HG02763 (cell line): ENCODE results near the gene HOXB5.

Experiments used
- ATAC-seq: cut with Tn5 transposase; IDR thresholded peaks from one replicate; pipeline ENCODE4 v1.9.1; 2021; ENCODE audit warnings: mild to moderate bottlenecking, moderate library complexity; ENCODE audit not compliant: unreplicated experiment

Gene HOXB5

GRCh38 chr17:48593126-48593829 is at the start of gene HOXB5:
Gene HOXB5 (minus strand): TSS chr17:48593779. CDS start chr17:48593682, 97 bp downstream.
- no peak for ATAC-seq

DNA sequence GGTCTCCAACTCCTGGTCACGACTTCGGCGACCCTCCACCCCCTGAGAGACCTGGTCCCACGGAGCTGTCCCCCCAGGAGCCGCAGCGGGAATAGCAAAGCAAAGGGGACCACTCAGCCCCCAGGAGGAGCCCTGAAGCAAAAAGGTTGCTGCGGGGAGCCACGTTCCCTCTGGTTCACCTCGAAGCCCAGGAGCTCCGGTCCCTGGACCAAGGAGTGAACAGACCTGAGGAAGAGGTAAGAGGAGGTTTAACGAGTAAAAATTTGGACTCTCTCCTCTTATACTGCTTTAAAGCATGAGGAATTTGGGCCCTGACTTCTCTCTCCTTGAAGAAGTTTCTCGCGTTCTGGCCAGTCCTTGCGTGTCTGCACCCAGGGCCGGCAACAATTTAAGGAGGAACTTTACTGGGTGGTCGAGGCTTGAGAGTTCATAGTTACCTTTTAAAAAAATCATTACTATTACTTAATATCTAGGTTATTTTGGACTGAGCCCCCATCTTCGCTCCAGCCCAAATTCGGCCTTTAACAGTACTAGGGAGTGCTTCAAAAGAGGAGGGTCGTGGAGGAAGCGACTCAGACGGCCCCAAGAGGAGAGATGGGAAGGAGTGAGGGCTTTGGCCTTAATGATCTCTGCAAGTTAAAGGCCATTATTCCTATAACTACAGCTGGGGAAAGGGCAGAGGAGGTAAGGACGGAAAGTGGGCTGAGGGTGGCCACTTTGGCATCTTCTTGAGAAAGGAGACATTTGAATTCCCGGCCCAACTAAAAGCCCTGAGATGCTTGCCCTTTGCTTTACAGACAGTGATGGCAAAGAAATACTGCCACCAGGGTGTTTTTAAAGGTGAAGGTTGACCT is 49.5 kb upstream of the HOXB5 start:
- no peak for ATAC-seq

DNA sequence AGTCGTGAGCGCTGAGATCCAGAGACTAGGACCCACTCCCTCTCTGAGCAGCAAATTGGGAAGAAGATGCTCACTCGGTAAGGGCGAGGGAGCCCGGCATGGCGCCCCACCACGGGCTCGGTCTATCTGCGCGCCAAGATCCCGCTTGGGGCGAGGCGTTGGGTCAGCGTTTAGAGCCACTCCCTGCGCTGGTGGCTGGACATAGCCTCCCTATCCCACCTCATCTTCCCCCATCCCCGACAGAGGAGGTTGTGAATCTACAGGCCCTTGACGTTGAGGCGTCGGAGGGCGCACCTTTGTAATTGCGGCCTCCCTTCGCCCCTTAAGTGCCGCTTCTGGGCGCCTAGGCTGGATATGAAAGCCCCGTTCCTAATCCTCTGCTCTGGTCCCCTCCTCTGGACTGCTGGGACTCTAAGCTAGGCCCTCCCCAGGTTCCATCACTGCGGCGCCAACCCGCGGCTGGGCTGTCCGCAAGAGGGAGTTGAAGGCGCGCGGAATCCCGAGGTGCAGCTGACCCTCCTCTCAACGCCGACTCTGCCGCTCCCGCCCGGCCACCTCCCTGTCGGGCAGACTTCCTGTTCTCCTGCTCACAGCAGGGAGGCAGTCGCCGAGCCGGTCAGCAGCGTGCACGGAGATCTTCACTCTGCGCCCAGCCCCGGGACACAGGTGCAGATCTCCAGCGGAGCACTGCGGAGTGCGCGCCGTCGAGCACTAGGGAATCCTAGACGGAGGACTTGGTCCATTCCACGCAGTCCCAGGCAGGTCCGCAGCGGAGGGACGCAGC is 48.7 kb upstream of the HOXB5 start:
- ATAC-seq, result no peak

DNA sequence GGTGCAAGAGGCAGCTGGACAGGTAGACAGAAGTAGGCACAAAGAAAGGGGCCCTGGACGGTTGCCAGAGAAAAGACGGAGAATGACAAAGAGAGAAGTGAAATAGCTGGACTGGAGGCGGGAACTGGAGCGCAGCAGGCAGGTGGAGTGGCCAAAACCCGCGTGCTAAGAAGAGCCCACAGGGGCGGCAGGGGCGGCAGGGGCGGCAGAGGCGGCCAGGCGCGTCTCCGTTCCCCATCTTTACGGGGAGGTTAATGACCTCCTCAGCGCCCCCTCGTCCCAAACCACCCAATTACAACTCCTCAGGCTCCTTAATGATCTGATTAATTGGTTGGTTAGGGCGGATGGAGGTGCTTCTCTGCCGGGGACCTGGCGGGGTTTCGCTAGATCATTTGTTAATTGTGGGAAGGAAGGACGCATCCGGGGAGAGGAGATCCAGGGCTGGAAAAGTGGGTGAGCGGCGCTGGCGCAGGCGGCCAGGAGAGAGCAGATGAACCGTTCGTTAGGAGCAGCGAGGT is 48.0 kb upstream of the HOXB5 start:
- ATAC-seq, result no peak

GRCh38 chr17:48640858-48641180 is 47.2 kb upstream of the HOXB5 start:
- ATAC-seq, result no peak

DNA sequence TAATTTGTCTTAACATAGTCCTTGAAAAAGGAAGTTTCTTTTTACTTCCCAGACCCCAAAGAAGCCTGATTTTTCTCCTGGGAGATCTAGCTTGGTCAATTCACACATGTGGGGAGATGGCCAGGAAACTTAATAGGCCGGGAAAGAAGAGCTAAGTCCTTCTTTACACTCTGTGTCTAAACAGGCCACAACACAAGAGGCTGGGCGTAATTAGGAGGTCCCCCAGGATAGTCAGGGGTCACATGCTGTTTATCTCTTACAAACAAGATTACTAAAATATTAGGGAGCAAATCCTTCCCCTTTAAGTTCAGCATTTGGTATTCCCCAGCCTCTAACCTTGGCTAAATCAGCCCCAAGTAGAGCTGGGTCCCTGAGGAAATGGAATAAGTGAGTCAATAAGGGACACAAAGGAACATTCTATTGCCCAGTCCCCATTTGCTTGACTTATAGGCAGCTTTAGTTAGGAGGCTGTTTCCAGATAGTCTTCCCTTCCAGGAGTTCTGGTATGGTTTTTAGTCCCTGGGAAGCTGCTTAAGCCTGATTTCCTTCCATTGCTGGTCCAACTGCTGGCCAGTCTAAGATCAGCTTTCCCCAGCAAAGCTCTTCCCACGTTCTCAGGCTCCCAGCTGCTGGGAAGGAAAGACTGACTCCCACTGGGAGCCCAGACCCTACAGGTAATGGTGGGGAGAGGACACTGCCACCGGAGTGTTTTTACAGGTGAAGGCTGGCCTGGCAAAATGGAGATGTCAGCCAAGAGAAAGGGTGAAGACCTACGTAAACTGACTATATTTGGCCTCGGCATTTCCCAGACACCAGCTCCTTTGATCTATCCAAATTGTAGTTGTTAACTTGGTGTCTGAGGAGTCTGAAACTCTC is 46.6 kb upstream of the HOXB5 start:
- ATAC-seq, result no peak

GRCh38 chr17:48639136-48639535 is 45.6 kb upstream of the HOXB5 start:
- ATAC-seq, result no peak

DNA sequence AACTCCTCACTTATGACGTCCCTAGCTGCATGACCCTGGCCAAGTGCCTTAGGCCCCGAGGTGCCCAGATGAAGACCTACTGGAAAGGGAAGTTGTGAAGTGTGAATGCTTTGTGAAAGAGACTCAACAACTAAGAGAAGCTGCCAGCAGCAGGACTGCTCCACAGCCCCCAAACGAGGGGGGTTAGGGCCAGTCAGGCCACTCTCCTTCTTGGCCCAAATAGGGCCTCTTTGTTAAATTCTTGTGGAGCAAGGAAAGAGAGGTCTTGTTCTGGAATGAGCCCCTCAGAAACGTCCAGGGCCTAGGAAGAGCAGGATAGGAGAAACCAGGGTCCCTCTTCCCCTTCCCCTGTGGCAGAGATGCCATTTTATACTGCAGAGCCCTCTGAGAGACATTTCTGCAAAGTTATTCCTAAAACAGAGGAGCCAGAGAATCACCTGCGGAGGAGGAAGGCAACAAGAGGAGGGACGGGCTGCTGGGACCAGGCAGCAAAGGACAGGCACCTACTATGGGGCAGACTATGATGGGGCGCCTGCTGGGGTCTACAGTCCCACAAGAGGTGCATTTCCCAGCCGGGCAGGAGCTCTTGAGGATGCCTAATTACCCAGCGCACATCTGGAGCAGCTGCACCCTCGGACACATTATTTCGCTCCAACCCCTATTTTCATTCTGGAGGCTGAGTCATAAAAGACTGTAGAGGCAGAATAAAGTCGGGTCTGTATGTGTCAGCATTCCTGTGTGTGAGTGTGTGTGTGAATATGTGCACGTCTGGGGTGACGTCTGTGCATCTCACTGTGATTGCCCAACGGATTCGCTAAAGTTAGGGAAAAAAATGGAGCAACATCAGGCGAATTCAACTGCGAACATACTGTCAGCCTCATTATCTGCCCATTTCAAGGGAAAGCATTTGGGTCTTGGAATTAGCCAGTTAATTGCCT is 44.0 kb upstream of the HOXB5 start:
- no peak for ATAC-seq

DNA sequence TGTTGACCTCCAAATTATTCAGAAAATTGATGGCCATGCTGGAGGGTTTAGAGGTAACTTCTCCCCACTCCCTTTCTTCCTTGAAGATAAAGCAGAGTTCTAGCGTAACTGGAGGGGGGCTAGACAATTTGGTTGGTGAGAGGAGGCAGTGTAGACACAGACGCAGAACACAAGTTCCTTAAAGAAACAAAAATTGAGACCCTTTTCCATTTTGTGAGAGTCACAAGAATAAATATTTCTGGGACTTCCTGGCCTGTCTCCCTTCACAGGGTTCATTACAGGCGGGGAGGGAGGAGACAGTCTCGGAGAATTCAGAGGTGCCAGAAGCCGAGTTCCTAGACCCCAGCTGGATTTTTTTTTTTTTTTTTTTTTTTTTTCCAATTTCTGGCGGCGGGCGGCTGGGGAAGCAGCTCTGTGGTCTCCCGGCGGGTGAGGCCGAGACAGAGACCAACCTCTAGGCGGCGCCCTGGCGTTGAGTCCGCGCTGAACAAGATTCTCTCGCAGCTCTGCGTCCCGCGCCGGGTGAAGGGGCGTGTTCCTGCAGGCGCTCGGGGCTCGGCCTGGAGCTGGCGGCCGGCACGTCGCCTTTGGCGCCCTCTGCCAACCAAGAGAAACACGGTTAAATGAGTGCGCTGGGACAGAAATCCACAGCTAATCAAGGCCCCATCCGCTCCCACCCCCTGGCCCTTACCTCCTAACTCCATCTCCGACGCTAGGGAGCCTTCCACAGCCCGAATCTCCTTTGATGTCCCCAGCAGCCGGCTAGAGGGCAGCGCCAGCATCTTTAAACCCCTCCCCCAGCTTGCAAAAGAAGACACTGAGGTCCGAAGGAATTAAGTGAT is 42.8 kb upstream of the HOXB5 start:
- no peak for ATAC-seq

DNA sequence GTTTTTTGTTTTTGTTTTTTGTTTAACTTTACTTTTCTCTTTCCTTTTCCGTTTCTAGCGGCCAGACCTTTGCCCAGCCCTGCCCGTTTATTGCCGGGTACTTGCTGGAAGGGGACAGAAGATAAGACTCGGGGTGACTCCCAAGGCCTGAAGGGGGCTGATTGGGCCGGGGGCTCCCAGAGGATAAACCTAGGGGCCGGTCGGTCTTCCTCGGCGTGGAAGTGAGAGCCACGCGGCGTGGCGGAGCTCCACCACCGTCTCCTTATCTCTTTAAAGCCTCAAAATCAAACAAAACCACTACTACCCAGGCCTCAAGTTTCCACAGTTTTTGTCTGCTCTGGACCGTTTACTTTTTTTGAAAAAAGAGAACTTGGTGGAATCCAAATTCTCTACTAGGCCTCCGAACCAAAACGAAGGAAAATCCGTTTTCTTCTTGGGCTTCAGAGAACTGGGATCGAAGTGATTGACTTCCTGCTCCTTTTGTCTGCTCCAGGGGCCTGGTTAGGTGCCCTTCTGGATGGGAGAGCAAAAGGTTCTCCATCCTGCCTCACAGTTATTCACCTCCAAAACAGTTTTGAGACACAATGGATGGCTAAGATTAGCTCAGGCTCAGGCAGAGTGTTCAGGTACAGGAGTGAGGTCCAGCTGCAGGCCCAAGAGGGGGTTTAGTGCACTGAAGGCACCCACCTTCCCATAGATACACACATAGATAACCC is 41.1 kb upstream of the HOXB5 start:
- ATAC-seq, result no peak

GRCh38 chr17:48633266-48633677 is 39.7 kb upstream of the HOXB5 start:
- ATAC-seq, result no peak

- no peak for ATAC-seq
Measured at GRCh38 chr17:48632579-48633265, 39.1 kb upstream of the HOXB5 start.

DNA sequence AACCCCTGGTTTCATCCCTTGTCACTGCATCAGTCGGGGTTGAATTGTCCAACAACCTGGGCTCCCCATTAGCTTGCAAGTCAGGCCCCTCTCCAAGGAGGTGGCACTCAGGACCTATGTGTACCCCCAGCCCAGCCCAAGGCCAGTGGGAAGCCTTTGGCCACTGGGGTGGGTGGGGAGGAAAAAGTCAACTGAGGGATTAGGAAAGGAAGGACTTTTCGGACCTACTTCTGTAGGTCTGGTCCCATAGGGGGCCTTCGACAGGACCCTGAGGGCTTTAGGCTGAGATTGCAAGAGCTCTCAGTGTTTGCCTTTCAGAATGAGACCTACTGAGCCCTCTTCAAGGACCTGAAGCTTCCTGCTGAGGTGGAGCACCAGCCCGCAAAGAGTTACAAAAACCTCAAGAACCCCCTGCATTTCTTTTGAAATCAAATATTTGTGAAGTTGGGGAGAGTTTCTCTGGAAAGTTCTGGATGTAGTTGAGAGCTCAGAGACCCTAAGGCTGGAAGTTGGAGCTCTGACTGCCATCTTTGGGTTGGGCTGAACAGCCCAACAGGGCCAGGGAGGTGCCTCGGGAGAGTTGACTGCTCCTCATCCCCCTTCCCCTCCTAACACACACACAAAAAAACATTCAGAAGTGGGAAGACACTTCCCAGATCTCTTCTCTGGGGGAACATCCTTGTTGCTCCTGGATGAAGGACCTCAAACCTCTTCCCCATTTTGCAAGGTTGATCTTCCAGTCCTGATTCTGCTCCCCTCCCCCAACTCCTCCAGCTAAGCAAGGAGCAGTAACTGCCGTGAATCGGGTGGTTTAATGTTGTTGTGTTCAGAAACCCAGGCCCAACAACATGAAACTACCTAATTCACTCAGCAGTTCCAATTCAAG is 38.4 kb upstream of the HOXB5 start:
- no peak for ATAC-seq

DNA sequence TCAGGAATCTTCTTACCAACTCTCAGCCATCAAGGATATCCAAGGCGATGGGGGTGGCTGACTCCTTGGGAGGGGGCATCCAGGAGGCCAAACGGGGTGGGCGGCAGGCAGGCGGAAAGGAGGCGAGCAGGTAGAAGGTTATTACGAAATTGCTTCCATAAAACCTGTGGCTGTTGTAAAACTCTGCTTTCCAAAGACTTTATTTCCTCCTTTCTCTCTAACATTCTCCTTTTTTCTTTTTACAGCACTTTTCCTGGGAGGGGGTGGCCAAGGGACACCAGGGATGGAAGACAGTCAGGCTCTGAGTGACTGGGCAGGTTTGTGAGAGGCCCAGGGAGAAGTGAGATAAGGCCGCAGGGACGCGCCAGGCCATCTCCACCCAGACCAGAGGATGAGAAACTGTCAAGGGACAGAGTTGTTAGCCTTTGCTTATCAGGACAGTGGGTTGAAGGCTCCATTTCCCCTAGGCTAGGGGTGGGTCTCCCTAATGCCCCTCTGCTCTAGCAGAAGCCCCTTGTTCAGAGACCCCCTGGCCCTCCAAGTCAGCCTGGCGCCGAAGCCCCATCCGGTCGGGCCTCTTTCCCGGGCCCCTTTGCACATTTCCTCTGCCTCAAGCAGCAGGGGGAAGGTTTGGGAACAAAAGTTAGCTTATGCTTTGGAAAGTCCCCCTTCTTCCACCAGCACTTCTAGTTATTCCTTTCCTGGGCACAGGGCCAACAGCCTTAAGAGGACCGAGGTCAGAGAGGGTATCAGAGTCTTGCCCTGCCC is 37.5 kb upstream of the HOXB5 start:
- ATAC-seq, result no peak
